Measurements from ENCODE around the gene ZNF362.
"Not testable (repeated sequence)": the region's sequence is repeated elsewhere in the genome, so short reads cannot be mapped to it uniquely, and the experiment has no call there.

ZNF362 gene

DNA sequence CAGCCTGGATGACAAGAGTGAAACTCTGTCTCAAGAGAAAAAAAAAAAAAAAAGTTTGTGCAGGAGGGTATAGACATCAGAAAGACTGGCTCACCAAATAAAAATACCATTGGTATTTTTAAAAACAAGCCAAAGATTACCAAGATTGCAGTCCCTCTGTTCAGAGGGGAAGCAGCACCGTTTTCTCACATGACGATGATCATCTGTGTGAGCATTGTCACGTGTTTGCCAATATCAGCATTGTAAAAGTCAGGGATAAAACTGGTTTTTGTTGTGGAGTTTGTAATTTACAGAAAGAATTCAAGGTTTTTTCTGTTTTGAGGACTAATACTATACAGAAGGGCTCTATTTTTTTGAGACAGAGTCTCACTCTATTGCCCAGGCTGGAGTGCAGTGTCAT lies 26.5 kb downstream of the ZNF362 start:
- FAIRE-seq = no peak

DNA sequence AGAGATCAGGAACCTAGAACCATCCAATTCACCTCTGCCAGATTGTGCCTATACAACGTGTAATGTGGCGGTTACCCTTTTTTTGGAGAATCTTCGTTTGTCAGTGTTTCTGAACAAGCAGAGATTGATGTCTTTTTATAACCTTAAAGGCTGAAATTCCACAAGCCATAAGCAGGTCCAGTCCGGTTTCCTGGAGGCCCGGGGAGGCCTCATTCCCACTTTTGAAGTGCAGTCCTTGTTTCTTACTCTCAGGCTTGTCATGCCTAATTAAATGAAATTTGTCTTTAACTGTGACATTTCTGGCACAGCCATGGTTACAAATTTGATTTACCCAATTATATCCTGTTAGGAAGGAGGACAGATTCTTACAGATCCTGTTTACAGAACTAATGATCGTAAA lies 27.8 kb downstream of the ZNF362 start:
- FAIRE-seq (no peak), DNase-seq (ENCODE audit: insufficient read length, low spot score) (no peak)

More for the DNA sequence above, 26.5 kb downstream of the ZNF362 start:
- no peak for DNase-seq (ENCODE audit: insufficient read length, low spot score)

DNA sequence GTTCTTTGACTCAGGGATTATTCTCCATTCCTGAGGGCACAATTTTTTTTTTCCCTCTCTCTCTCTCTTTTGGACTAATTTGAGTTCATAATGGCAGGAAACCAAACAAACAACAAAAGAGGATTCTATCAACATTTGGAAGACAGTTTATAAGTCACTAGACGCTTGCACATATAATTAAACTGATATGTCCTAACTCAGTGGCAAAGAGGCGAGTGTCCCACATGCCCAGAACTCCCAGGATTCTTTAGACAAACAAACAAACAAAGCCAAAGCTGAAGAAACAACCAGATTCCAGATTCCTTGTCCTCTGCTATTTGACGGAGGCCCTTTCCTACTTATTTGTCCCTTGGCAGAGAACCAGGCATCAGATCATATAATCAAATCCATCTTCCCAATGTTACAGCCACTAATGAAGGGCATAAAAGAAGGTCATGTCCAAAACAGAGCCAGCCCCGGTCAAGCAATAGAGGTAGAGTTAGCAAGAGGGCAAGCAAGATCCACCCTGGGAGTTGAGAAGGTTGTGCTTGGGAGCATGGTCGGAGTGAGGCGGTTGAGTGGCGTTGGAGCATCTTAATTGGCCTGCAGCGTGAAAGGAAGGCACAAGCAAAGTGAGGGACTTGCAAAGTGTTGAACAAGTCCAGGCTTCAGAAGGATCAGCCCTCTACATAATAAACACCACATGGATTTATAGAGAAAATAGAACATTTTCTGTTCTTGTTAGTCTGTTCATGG lies 30.3 kb downstream of the ZNF362 start:
- no peak for DNase-seq (ENCODE audit: insufficient read length, low spot score)
- FAIRE-seq = no peak

DNA sequence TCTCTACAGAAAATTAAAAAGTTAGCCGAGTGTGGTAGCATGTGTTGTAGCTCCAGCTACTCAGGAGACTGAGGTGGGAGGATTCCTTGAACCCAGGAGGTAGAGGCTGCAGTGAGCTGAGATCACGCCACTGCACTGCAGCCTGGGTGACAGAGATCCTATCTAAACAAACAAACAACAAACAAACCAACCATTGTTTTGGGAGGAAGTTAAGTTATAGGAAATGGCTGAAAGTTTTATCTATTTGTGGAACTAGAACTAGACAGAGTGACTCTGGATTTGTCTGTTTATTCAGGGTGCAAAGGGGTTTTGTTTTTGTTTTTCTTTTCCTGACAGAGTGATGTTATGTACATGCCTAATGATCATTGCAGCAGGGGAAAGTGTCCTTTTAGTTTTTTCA lies 31.0 kb downstream of the ZNF362 start:
- FAIRE-seq = no peak
- no peak for DNase-seq (ENCODE audit: insufficient read length, low spot score)

DNA sequence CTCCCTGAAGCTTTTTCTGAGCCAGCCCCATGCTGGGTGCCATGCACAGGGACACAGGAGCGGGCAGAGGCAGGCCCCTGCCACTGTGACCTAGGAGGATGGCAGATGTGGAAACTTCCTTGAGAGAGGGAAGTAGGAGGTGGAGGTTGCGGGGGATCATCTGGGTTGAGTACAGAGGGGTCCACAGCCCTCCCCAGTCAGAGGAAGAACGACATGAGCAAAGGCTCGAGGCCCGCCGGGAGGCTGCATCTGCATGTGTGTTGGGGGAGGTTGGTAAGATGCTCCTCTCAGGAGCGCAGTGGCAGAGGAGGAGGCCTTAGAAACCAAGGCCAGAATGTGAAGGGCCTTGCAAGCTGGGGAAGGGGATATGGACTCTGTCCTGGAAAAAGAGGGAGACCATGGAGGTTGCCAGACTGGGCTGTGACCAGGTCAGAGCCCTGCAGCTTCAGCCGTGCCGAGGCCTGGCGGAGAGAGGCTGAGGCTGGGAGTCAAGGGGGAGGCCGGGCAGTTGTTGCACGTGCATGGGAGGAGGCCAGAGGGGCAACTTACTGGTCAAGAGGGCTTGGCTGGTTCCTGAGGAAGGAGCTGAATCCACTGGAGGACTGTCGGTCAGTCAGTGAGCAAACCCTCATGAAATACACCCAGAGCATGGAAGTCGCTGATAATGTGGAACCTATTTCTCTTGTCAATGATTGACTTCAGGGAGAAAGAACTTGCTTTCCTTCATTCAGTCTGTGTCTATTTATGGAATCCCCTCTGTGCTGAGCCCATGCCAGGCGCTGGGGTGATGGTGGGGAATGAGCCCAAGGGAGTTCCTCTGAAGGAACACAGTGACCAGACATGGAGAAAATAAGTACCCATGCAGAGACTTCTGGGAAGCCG lies 32.9 kb downstream of the ZNF362 start:
- DNase-seq (ENCODE audit: insufficient read length, low spot score) = no peak
- no peak for FAIRE-seq

DNA sequence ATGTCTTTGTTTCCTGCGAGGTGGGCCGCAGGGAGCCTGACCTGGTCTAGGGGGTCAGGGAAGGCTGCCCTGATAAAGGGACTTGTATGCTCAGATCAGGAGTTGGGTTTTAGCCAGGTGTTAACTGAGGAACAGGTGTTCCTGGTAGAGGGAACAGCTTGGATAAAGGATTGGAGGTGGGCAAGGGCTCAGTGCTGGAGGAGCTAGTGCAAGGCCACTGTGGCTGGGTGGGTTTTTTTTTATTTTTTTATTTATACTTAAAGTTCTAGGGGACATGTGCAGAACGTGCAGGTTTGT lies 33.5 kb downstream of the ZNF362 start:
- FAIRE-seq (no peak), DNase-seq (ENCODE audit: insufficient read length, low spot score) (no peak)

DNA sequence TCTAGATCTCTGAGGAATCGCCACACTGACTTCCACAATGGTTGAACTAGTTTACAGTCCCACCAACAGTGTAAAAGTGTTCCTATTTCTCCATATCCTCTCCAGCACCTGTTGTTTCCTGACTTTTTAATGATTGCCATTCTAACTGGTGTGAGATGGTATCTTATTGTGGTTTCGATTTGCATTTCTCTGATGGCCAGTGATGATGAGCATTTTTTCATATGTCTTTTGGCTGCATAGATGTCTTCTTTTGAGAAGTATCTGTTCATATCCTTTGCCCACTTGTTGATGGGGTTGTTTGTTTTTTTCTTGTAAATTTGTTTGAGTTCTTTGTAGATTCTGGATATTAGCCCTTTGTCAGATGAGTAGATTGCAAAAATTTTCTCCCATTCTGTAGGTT lies 34.3 kb downstream of the ZNF362 start:
- not testable (repeated sequence) for FAIRE-seq; DNase-seq (ENCODE audit: insufficient read length, low spot score)

DNA sequence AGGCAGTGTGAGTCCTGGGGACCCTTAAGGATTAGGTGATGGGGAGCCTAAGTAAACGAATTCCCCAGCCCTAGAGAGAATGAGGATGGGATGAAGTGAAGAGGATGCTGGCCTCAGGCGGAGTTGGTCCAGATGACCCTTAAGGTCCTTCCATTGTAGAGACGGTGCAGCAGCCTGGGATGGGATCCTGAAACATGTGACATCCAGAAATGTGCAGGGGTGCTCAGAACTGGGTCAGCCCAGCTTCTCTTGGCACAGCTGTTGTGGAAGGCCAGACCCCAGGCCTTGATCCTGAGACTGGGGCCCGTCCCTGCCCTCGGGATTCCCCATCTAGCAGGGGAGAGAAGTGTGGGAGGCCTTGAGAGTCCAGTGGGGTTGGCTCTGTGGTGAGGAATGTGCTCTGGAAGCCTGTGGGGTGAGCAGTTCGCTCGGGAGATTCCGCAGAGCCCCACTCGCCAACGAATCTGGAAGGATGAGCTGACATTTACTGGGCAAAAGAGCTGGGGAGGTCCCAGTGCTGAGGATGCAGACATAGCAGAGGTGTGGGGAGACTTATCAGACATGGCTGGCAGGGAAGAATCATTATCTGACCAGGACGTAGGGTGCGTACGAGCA lies 36.5 kb downstream of the ZNF362 start:
- FAIRE-seq (no peak), DNase-seq (ENCODE audit: insufficient read length, low spot score) (no peak)

DNA sequence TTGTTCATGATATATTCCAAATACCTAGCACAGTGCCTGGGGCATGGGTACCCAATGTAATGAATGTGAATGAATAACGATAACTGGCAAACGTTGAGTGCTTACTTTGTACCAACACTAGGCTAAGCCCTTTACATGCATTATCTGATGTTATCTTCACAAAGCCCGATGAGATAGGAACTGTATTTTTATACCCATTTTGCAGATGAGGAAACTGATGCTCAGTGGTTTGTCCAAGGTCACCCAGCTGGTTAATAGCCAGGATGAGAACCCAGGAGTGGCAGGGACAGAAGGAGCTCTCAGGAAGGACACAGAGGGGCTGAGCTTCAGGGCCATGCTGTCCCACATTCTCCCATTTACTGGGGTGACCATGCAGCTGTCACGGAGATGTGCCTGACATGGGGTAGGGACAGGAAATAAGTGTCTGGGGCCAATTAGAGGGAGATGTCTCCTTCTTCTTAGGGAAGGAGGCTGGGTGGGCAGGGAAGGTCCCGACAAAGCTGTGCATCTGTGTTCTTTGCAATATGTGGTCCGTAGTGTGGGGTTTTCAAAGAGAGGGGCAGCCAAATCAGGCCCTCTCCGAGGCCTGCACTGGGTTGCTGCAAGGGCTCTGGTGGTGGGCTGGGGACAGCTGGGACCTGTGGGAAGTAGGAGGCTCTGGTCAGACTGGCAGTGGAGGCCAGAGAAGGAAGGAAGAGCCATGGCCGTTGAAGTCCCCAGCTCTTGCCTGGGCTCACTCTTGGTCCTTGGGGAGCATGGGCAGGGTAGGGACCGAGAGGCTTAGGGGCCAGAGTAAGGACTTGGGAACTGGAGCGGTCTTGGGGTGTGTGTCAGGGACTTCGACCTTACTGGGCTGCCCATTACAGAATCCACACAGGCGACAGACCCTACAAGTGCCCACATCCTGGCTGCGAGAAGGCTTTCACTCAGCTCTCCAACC lies 38.0 kb downstream of the ZNF362 start:
- DNase-seq (ENCODE audit: insufficient read length, low spot score) (no peak), FAIRE-seq (no peak)

DNA sequence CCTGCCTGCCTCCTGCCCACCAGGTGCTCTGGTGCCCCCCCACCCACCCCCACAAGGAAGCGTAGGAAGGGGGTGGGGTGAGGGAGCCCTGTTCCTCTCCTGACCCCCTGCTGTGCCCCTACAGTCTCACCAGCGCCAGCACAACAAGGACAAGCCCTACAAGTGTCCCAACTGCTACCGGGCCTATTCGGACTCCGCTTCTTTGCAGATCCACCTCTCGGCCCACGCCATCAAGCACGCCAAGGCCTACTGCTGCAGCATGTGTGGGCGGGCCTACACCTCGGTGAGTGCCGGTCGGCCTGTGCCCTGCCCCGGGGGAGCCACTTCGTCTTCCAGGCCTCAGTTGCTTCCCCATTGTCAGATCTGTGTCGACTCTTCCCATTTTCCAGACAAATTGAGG lies 38.7 kb downstream of the ZNF362 start:
- no peak for DNase-seq (ENCODE audit: insufficient read length, low spot score)
- no peak for FAIRE-seq

DNA sequence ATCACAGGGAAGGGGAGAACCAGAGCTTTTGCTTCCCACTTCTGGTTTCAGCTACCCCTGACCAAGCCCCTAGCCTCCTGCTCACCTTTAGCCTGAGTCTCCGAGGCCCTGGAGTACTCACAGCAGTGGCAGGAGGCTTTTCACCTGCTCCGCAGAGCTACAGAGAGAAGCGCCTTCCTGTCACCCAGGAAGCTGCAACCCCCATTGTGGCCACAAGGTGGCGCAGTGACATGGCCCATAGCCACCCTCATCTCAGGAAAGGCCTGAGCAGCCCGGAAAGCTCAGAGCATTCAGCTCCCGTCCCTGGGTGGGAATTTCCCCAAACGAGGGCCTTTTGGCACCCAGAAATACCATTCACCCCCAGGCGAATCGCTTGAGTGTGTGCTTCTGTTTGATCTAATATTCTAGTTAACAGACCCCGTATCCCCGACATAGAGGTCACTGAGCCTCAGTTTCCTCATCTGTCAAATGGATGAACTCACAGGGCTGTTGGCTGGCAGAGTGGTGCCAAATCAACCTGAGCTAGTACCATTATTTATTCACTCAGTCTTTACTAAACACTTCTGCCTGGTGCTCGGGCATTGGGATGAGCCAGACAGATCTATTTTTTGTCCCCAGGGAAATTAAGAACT lies 39.3 kb downstream of the ZNF362 start:
- FAIRE-seq = peak; percentile 86
- DNase-seq (ENCODE audit: insufficient read length, low spot score) = peak; percentile 92

DNA sequence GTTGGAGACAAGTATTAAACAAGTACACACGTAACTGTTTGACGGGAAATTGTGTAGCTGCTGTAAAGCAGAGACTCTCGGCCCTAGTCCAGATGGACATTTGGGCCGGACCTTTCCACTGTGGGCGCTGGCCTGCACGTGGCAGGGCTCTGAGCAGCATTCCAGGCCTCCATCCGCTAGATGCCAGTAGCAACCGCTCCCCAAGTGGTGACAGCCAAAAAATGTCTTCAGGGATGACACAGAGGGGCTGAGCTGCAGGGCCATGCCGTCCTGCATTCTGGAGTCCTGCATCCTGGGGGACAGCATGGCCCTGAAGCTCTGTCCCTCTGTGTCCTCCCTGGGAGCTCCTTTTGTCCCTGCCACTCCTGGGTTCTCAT lies 39.8 kb downstream of the ZNF362 start:
- FAIRE-seq (no peak), DNase-seq (ENCODE audit: insufficient read length, low spot score) (no peak)

DNA sequence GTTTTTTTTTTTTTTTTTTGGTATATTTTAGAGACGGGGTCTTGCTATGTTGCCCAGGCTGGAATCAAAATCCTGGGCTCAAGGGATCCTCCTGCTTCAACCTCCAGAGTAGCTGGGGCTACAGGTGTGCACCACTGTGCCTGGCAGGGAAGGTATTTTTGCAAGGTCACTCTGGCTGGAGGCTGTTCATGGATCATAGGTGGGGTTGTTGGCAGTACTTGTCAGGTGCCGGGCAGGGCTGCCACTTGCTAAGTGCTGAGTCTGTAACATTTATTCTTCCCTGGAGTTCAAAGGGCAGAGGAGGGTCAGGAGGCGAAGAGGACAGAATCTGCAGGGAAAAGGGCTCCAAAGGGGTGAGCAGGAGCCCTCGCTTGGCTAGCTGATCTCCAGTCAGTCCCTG lies 40.5 kb downstream of the ZNF362 start:
- DNase-seq (ENCODE audit: insufficient read length, low spot score) = no peak
- FAIRE-seq = no peak

DNA sequence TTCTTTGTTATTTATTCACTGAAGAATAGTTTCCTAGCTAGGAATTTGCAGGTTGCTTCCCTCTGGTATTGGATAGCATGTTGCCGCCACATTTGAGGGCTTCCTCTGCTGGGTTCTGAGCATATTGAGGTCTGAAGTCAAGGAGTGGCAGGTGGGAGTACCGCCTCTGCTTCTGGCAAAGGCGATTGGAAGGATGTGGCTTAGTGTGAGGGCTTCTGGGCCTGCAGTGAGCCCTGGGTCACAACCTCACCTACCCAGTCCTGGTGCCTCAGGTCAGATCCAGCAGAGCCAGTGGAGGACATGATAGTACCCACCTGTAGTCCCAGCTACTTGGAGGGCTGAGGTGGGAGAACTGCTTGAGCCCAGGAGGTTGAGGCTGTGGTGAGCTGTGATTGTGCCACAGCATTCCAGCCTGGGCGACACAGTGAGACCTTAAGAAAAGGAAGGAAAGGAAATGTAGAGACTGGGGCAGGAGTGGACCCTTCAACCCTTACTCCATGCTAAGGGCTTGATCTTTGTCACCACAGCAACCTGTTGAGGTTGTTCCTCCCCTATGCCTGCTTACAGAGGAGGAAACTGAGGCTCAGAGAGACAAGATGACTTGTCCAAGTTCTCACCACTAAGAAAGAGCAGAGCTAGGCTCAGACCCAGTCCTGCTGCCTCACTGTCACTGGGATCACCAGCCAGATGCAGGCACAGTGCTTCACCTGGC lies 41.8 kb downstream of the ZNF362 start:
- no peak for FAIRE-seq

DNA sequence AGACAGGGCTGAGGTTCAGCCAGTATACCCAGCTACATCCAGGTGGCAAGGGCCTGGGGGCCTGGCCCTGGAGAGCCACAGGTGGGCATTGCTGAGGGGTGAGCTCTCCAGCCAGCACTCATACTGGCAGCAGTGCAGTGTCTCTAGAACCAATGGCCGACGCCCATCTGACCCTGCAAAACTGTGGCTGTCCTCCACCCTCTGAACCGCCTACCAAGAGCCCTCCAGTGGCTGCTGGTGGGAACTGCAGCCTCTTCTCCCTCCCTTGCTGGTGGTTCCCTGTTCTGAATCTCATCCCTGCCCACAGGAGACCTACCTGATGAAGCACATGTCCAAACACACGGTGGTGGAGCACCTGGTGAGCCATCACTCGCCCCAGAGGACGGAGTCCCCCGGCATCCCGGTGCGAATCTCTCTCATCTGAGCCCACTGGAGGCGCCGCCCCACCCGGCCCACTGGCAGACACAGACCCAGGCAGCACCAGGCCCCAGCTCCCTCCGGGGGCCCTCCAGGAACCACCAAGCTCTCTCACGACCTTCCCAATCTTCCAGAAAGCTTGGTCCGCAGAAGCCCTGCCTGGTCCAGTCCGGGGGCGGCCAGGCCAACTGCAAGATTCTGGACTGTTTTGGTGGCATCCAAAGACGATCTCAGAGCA lies 42.5 kb downstream of the ZNF362 start:
- peak; percentile 82 for DNase-seq (ENCODE audit: insufficient read length, low spot score)
- peak; percentile 89 for FAIRE-seq

More for the DNA sequence above, 41.8 kb downstream of the ZNF362 start:
- DNase-seq (ENCODE audit: insufficient read length, low spot score) = no peak

DNA sequence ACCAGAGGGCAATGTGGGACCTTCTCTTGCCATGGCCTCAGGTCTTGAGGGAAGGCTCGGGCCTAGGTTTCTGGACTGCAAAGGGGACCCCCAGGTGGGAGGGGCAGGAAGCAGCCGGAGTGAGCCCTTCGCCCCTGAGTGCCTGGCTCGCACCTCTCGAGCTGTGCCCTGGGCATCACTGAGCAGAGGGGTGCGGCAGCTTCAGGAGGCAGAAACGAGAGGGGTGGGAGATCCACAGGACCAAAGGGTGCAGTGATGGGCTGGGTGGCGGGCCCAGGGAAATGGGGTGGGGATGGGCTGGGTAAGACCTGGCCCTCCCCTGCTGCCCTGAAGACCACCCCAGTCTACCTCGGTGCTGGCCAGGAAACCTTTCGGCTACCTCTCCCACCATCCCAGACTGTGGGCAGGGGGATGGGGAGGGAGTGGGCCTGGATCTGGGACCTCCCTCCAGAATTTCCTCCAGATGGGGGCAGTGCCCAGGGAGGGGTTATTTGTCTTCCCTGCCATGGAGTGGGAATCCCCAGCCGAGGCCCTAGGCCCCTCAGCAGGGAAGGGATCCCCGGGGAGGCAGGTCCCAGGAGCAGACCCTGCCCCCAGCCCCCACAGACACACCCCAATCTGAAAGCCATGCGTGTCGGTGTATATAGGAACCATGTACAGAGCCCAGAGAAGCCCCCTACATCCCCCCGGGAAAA lies 43.3 kb downstream of the ZNF362 start:
- DNase-seq (ENCODE audit: insufficient read length, low spot score) (no peak), FAIRE-seq (no peak)

DNA sequence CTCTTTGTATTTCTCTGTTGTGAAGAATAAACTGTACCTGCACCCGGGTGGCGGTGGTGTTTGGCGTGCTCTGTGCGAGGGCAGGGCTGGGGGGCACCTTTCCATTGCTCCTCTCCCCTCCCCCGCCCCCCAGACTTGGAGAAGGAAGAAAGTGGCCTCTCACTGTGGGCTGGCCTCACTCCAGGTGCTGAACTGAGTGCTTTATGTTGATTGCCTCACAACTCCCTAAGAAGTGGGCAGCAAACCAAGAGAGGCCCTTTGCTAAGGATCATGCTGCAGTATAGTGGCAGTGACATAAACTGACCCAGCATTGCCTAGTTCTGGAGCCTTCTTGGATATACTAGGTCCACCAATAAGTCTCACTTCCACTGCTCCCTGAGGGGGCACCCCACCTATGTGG lies 44.4 kb downstream of the ZNF362 start:
- FAIRE-seq = no peak
- DNase-seq (ENCODE audit: insufficient read length, low spot score) = no peak

DNA sequence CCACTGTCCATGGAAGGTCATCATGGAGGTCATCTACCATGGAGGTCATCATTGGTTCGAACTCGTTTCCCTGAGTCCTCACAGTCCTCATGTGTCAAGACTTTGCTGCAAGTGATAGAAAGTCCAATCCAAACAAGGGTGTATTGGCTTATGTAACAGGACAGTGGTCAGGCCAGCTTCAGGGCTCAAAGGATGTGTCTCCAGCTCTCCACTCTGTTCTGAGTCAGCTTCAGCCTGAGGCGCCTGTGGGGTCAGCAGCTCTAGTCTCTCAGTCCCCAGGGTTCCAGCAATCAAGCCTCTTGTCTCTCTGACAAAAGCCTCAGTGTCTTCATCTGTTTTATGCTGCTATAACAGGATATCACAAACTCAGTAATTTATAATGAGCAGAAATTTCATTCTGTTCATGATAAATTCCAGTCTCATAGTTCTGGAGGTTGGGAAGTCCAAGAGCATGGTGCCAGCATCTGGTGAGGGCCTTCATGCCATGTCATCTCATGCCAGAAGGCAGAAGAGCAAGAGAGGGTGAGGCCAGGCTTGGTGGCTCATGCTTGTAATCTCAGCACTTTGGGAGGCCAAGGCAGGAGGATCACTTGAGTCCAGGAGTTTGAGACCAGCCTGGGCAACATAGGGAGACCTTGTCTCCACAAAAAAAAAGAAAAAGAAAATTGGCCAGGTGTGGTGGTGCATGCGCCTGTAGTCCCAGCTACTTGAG lies 45.1 kb downstream of the ZNF362 start:
- FAIRE-seq (no peak), DNase-seq (ENCODE audit: insufficient read length, low spot score) (no peak)
